Measurements from ENCODE around the gene EPS15.

GRCh38 chr1:51328279-51328678 lies 190.8 kb downstream of the EPS15 start:
- TF ChIP-seq, protein P1, sequence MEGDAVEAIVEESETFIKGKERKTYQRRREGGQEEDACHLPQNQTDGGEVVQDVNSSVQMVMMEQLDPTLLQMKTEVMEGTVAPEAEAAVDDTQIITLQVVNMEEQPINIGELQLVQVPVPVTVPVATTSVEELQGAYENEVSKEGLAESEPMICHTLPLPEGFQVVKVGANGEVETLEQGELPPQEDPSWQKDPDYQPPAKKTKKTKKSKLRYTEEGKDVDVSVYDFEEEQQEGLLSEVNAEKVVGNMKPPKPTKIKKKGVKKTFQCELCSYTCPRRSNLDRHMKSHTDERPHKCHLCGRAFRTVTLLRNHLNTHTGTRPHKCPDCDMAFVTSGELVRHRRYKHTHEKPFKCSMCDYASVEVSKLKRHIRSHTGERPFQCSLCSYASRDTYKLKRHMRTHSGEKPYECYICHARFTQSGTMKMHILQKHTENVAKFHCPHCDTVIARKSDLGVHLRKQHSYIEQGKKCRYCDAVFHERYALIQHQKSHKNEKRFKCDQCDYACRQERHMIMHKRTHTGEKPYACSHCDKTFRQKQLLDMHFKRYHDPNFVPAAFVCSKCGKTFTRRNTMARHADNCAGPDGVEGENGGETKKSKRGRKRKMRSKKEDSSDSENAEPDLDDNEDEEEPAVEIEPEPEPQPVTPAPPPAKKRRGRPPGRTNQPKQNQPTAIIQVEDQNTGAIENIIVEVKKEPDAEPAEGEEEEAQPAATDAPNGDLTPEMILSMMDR (IDR thresholded peaks at IDR 0.05; ENCODE audit: low read length), result no peak
- TF ChIP-seq EZH2 (optimal IDR thresholded peaks at IDR 0.05; ENCODE audit: low read depth, low read length), result no peak

Data from MM.1S (cell line).